Thyroid gland (tissue), 4 donors: ENCODE data around the gene NEURL1.
"Not testable (repeated sequence)": the region's sequence is repeated elsewhere in the genome, so short reads cannot be mapped to it uniquely, and the experiment has no call there.

Experiments
- POLR2A ChIP-seq, 2 donors: fragments of 450-650 bp; IDR thresholded peaks; one replicate each; pipeline ENCODE4 v1.6.1; 2017; ENCODE audit warnings: antibody characterized with exemption in 2 of 2, mild to moderate bottlenecking in 2 of 2, moderate library complexity in 1 of 2
- TF ChIP-seq, protein P1 (sequence below), 6 experiments: fragments of 200-600 bp in 3 of 6; fragments of 450-650 bp in 3 of 6; sonication (generic) in 3 of 6; IDR thresholded peaks; one replicate each; pipeline ENCODE4 v1.5.1; 2016 to 2019; ENCODE audit warnings: antibody characterized with exemption in 6 of 6, mild to moderate bottlenecking in 2 of 6, inconsistent platforms in 1 of 6, moderate library complexity in 1 of 6

- TF ChIP-seq POLR2A (IDR thresholded peaks at IDR 0.05), result not testable (repeated sequence)
- TF ChIP-seq, protein P1, sequence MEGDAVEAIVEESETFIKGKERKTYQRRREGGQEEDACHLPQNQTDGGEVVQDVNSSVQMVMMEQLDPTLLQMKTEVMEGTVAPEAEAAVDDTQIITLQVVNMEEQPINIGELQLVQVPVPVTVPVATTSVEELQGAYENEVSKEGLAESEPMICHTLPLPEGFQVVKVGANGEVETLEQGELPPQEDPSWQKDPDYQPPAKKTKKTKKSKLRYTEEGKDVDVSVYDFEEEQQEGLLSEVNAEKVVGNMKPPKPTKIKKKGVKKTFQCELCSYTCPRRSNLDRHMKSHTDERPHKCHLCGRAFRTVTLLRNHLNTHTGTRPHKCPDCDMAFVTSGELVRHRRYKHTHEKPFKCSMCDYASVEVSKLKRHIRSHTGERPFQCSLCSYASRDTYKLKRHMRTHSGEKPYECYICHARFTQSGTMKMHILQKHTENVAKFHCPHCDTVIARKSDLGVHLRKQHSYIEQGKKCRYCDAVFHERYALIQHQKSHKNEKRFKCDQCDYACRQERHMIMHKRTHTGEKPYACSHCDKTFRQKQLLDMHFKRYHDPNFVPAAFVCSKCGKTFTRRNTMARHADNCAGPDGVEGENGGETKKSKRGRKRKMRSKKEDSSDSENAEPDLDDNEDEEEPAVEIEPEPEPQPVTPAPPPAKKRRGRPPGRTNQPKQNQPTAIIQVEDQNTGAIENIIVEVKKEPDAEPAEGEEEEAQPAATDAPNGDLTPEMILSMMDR (IDR thresholded peaks at IDR 0.05), result not testable (repeated sequence)
Measured at GRCh38 chr10:103607051-103607450, 113.5 kb downstream of the NEURL1 start.
